Keratinocyte (primary cell): ENCODE data around the gene PERP. TPM values are rescaled to one million over a fixed set of nuclear protein-coding genes. Genes with fewer than 3 reads are reported as not detected.

Experiments
- DNase-seq: peaks from one replicate; pipeline ENCODE4 v3.0.0-alpha.2; 2011; ENCODE audit warnings: low read depth, missing footprints, low spot score
- FAIRE-seq: peaks from 2 replicates; lab custom pipeline; 2011; peaks lifted over from hg19 to GRCh38; lab: Jason Lieb, UNC
- H2AFZ ChIP-seq: 2 replicates; pipeline ENCODE4 v1.6.0; 2012; ENCODE audit warnings: low read length, control low read depth, inconsistent platforms; ENCODE audit not compliant: control insufficient read depth
- H3K27ac ChIP-seq: 2 replicates; pipeline ENCODE4 v1.5.1; 2011; ENCODE audit warnings: low read length; ENCODE audit not compliant: control insufficient read depth, insufficient read depth
- H3K27me3 ChIP-seq: 3 replicates; pipeline ENCODE4 v1.6.0; 2011; ENCODE audit warnings: low read length; ENCODE audit not compliant: control insufficient read depth, insufficient read depth; ENCODE audit errors: extremely low read depth
- H3K36me3 ChIP-seq, 2 experiments: 2 replicates in 1 of 2; 3 replicates in 1 of 2; pipeline ENCODE4 v1.5.1; 2011; ENCODE audit warnings: low read length in 2 of 2, mild to moderate bottlenecking in 1 of 2; ENCODE audit not compliant: control insufficient read depth in 2 of 2, insufficient read depth in 2 of 2; ENCODE audit errors: extremely low read depth in 1 of 2
- H3K4me1 ChIP-seq: 3 replicates; pipeline ENCODE4 v1.5.1; 2011; ENCODE audit warnings: low read length; ENCODE audit not compliant: control insufficient read depth, insufficient read depth; ENCODE audit errors: extremely low read depth
- H3K4me2 ChIP-seq: 3 replicates; pipeline ENCODE4 v1.6.0; 2011; ENCODE audit warnings: low read depth, low read length; ENCODE audit not compliant: control insufficient read depth, insufficient read depth; ENCODE audit errors: extremely low read depth
- H3K4me3 ChIP-seq, 3 experiments: fragments of 200-600 bp in 1 of 3; sonication (generic) in 1 of 3; 2 replicates in 2 of 3; 3 replicates in 1 of 3; pipeline ENCODE4 v1.5.1; 2011 to 2016; ENCODE audit warnings: low read length in 3 of 3, mild to moderate bottlenecking in 3 of 3, control low read depth in 2 of 3, inconsistent platforms in 1 of 3, low read depth in 1 of 3, mixed read lengths in 1 of 3, mixed run types in 1 of 3, moderate library complexity in 1 of 3; ENCODE audit not compliant: control insufficient read depth in 2 of 3, insufficient read depth in 2 of 3; ENCODE audit errors: extremely low read depth in 1 of 3
- H3K79me2 ChIP-seq: 2 replicates; pipeline ENCODE4 v1.6.0; 2012; ENCODE audit warnings: low read length; ENCODE audit not compliant: control insufficient read depth, insufficient read depth
- H3K9ac ChIP-seq: 3 replicates; pipeline ENCODE4 v1.6.0; 2011; ENCODE audit warnings: low read length; ENCODE audit not compliant: control insufficient read depth, insufficient read depth; ENCODE audit errors: extremely low read depth
- H3K9me1 ChIP-seq: 3 replicates; pipeline ENCODE4 v1.6.0; 2011; ENCODE audit warnings: low read length; ENCODE audit not compliant: control insufficient read depth, insufficient read depth; ENCODE audit errors: extremely low read depth
- H3K9me3 ChIP-seq: 2 replicates; pipeline ENCODE4 v1.5.1; 2012; ENCODE audit warnings: low read depth, low read length; ENCODE audit not compliant: control insufficient read depth
- H4K20me1 ChIP-seq: 3 replicates; pipeline ENCODE4 v1.6.0; 2011; ENCODE audit warnings: low read length; ENCODE audit not compliant: control insufficient read depth, insufficient read depth; ENCODE audit errors: extremely low read depth
- CTCF ChIP-seq, 3 experiments: IDR thresholded peaks in 1 of 3; conservative IDR thresholded peaks in 1 of 3; optimal IDR thresholded peaks in 1 of 3; 2 replicates in 2 of 3; 3 replicates in 1 of 3; pipeline versions ENCODE3 to v1.5.1; 2011; ENCODE audit warnings: low read length in 3 of 3, mild to moderate bottlenecking in 3 of 3, moderate library complexity in 2 of 3, control low read depth in 1 of 3, inconsistent platforms in 1 of 3; ENCODE audit not compliant: insufficient read depth in 2 of 3; ENCODE audit errors: extremely low read depth in 1 of 3
- EZH2 ChIP-seq: IDR thresholded peaks from one replicate; pipeline ENCODE4 v1.6.1; 2012; ENCODE audit warnings: inconsistent platforms, mild to moderate bottlenecking, low read length, moderate library complexity
- dilution Hi-C: fragments of 300-500 bp; cut with MboI; formaldehyde crosslinking; loops from one replicate; pipeline ENCODE4 v1.7.0; 2020; ENCODE audit warnings: low sequenced_read_pairs; ENCODE audit not compliant: extremely low pct_ligation_motif_present
- polyA plus RNA-seq, 5 experiments: library from polyadenylated mRNA; depleted of rRNA in 3 of 5; stranded (reverse) in 3 of 5; stranded (forward) in 1 of 5; unstranded in 1 of 5; fragments of >200 nt; gene quantifications; 1 replicate in 1 of 5; 2 replicates in 3 of 5; 3 replicates in 1 of 5; pipeline versions ENCODE4 v1.2.1 to v1.2.3, GENCODE V29; 2011 to 2012; ENCODE audit warnings: missing spikeins in 2 of 5, low read depth in 1 of 5, low replicate concordance in 1 of 5

PERP gene
- polyA plus RNA-seq, 1 donor (not counting 4 experiments of a cell fraction or from before 2014, with no cell fraction given), result 525 TPM

- peaks cover 62% of the 10 kb centered on the region for H3K79me2 ChIP-seq
- no peaks in the 10 kb centered on the region for H3K27me3 ChIP-seq
- H3K4me2 ChIP-seq, result peak overlapping the region; percentile 88
- H3K9me1 ChIP-seq, result no peaks in the 10 kb centered on the region
- H2AFZ ChIP-seq, result no peak overlapping the region
- peak overlapping the region; percentile 100 for H3K9ac ChIP-seq
- peak; percentile 79 for FAIRE-seq
- no peak for TF ChIP-seq CTCF (optimal IDR thresholded peaks at IDR 0.05 in 1 of 3, IDR thresholded peaks at IDR 0.05 in 1 of 3, conservative IDR thresholded peaks at IDR 0.05 in 1 of 3; ENCODE audit: extremely low read depth in 1 of 3, insufficient read depth in 2 of 3, low read length in 3 of 3)
- no peak for TF ChIP-seq EZH2
- H3K36me3 ChIP-seq, result no peaks in the 10 kb centered on the region
- peak overlapping the region; percentile 100 for H3K27ac ChIP-seq
- dilution Hi-C loops, result no loop called here
- no peaks in the 10 kb centered on the region for H3K9me3 ChIP-seq
- peaks cover 43% of the 10 kb centered on the region for H3K4me1 ChIP-seq
- H4K20me1 ChIP-seq, result no peaks in the 10 kb centered on the region
- H3K4me3 ChIP-seq, result peak overlapping the region; percentile 86 to 95 (median 87)
- DNase-seq, result no peak
These were observed 1.1 kb downstream of the PERP start for GRCh38 chr6:138105880-138106664.

- no peaks in the 10 kb centered on the region for H3K9me1 ChIP-seq
- no peaks in the 10 kb centered on the region for H3K36me3 ChIP-seq
- no peaks in the 10 kb centered on the region for H4K20me1 ChIP-seq
- H3K4me1 ChIP-seq, result peaks cover 49% of the 10 kb centered on the region
- no peaks in the 10 kb centered on the region for H3K27me3 ChIP-seq
- peak overlapping the region; percentile 100 for H3K27ac ChIP-seq
- DNase-seq, result no peak
- H3K4me3 ChIP-seq, result peak overlapping the region; percentile 86 to 95 (median 87)
- no peak overlapping the region for H2AFZ ChIP-seq
- peaks cover 68% of the 10 kb centered on the region for H3K79me2 ChIP-seq
- no peak for TF ChIP-seq CTCF (optimal IDR thresholded peaks at IDR 0.05 in 1 of 3, IDR thresholded peaks at IDR 0.05 in 1 of 3, conservative IDR thresholded peaks at IDR 0.05 in 1 of 3; ENCODE audit: extremely low read depth in 1 of 3, insufficient read depth in 2 of 3, low read length in 3 of 3)
- no peaks in the 10 kb centered on the region for H3K9me3 ChIP-seq
- peak; percentile 92 for FAIRE-seq
- dilution Hi-C loops, result no loop called here
- peak overlapping the region; percentile 88 for H3K4me2 ChIP-seq
- peak overlapping the region; percentile 100 for H3K9ac ChIP-seq
These were observed 1.8 kb downstream of the PERP start for GRCh38 chr6:138105446-138105845.
